T-helper 2 cell treated with Interferon-gamma antibody and Interleukin-4, amounts not matched to agents 100 ng/mL and 5 ng/mL, for 36 hours (primary cell): ENCODE measurements around the gene PDK1. TPM values are rescaled to one million over a fixed set of nuclear protein-coding genes. Genes with fewer than 3 reads are reported as not detected.
"Not testable (repeated sequence)": the region's sequence is repeated elsewhere in the genome, so short reads cannot be mapped to it uniquely, and the experiment has no call there.

ENCODE experiments used
- intact Hi-C: fragments of 100-400 bp; cut with micrococcal nuclease; formaldehyde crosslinking; loops from one replicate; pipeline ENCODE4 v1.15.1; 2023
- total RNA-seq: library from RNA; stranded (reverse); gene quantifications from 2 replicates; pipeline ENCODE4 v1.2.3, GENCODE V29; 2022

The PDK1 gene
- total RNA-seq, 1 donor from 2014 or later = 25.5 TPM

DNA sequence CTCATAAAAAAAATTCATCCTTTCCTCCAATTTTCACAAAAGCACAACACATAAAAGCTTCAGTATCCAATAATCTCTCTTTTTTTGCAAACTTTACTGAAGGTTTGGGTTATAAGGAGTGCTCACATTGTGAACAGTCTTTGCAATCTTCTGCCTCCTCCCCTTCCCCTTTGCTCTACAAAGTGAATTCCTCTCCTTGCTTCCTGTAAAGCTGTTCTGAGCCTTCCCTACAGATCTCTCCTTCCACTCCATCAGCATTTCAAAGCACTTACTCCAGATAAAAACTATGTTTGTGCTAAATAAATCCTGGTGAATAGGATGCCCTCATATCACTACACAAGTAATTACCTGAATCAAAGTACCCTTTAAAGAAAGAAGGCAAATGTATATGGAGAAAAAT is 4.6 kb upstream of the PDK1 start:
- intact Hi-C loops = loop anchor here (10.0 kb wide), 3 partner anchors 456 to 1934 kb away; partner anchors contain the start of genes GPR155 and METAP1D

DNA sequence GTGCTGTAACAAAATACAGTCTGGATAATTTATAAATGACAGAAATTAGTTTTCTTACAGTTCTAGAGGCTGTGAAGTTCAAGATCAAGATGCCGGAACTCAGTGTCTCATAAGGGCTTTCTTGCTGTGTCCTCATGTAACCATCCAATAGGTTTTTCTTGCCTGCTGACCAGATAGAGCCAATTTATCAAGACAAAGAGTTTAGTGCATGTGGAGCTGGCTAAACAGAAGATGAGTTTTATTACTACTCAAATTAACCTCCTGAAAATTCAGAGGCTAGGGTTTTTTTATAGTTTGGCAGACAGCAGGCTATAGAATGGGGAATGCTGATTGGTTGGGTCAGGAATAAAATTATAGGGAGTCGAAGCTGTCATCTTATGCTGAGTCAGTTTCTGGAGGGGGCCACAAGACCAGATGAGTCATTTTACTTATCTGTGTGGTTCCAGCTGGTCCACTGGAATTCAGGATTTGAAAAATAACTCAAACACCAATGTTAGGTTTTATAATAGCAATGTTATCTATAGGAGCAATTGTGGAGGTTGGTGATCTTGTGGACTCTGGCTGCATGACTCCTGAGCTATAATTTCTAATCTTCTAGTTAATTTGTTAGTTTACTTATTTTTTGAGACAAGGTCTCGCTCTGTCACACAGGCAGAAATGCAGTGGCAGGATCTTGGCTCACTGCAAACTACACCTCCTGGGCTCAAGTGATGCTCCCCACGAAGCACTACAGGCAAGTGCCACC is 3.2 kb upstream of the PDK1 start:
- intact Hi-C loops = loop anchor here (10.0 kb wide), 3 partner anchors 458 to 1932 kb away; partner anchors contain the start of genes GPR155 and METAP1D

DNA sequence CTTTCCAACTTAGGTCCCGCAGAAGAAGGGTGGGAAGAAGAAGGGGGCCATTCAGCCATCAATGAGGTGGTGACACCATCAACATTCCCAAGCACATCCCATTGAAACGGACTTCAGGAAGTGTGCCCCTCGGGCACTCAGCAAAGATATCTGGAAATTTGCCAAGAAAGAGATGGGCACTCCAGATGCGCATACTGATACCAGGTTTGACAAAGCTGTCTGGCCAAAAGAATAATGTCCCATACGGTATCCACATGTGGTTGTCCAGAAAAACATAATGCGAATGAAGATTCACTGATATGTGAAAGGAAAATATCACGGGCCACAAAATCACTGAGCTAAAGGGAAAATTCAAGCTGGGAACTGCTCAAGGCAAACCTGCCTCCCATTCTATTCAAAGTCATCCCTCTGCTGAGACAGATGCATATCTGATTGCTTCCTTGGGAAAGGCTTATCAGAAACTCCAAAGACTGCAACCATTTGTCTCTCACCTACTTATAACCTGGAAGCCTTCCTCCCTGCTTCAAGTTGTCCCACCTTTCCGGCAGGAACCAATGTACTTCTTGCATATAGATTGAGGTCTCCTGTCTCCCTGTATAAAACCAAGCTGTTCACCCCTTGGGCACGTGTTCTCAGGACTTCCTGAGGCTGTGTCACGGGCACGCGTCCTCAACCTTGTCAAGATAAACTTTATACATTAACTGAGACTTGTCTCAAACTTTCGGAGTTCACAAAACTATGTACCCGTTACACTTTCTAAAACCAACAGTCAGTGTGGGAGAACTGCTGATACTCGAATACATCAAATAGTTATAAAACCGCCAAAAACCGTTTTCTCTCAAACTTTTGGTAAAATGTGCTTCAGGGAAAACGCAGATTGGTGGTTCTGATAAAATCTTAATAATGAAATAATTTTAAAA is 1.3 kb upstream of the PDK1 start:
- intact Hi-C loops = loop anchor here (2.0 to 10.0 kb wide), 11 partner anchors 57 to 1930 kb away; partner anchors contain the start of genes DYNC1I2, ERICH2, GORASP2 and GPR155

DNA sequence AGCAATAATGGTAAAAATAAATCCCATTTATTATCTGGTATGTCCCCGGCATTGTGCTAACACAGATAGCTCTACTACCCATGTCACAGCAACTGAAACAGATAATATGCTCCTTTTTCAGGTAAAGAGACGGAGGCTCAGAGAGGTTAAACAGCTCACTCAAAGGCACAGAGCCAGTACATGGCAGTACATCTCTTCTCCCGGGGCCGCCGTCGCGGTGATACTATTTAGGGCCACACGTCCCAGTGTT is 693 bp upstream of the PDK1 start:
- intact Hi-C loops = loop anchor here (2.0 to 10.0 kb wide), 11 partner anchors 58 to 1930 kb away; partner anchors contain the start of genes DYNC1I2, ERICH2, GORASP2 and GPR155

DNA sequence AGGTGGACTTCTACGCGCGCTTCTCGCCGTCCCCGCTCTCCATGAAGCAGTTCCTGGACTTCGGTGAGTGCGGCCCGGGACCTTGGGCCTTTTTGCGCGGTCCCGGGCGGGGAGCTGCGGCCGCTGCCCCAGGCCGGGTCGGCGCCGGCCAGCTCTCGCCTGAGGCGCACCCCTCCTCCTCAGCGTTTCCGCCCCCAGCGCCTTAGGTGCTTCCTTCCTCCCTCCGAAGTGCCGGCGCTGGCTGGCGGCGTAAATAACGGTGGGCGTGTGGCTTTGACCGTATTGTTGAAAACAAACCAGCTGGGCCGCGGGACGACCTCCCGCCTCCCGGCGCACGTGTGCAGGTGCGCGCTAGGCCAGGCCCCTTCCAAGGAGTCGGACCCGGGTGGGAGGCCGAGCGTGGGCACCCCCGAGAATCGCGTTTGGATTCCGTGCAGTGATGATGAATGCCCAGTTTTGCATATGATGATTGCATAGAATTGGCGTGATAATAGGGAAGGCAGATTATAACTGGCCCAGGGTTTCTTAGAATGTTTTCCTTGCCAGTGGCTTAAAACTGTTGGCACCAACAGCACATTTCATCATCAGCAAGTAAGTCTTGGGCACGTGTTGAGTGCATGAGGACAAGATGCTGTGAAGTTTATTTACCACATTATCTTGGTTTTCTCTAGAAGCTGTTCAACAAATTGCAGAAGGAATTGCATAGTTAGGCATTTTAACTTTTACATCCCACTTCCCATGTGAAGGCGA is 569 bp downstream of the PDK1 start:
- intact Hi-C loops = loop anchor here (1.0 to 10.0 kb wide), 11 partner anchors 59 to 1928 kb away; partner anchors contain the start of genes DYNC1I2, ERICH2, GORASP2 and GPR155

DNA sequence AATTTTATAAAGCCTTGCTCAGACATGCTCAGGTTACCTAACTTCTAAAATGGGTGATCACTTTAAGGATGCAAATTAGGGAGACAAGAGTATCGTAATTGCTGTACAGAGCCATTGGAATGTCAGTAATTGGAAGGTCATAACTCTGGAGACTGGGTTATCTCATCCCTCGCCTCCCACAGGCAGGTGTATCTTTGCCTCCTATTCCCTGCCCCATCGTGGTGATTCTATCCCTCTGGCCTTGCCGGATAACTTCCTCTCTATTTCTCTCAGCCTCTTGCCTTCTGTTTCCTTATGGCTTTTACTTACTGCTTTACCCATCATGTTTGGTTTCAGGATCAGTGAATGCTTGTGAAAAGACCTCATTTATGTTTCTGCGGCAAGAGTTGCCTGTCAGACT is 2.5 kb downstream of the PDK1 start:
- intact Hi-C loops = loop anchor here (5.0 to 10.0 kb wide), 10 partner anchors 61 to 1926 kb away; partner anchors contain the start of genes DYNC1I2, ERICH2, GORASP2 and GPR155

DNA sequence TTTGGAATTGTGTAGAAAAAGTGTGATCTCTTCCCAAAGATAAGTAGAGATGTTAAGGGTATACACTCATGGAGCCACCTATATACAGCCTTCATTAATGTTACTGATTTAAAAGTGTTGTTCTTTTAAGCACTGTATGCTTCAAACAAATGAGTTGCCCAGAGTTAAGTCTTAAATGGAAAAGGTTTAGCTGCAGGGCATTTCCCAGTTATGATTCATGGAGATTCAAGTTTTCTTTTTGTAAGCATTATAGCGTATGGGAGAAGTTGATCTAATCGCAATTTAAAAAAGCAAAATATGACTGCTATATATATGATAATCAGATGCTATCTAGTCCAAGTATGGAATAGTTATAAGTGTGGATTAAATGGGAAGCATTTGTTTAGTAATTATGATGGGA is 4.8 kb downstream of the PDK1 start:
- intact Hi-C loops = no loop called here

DNA sequence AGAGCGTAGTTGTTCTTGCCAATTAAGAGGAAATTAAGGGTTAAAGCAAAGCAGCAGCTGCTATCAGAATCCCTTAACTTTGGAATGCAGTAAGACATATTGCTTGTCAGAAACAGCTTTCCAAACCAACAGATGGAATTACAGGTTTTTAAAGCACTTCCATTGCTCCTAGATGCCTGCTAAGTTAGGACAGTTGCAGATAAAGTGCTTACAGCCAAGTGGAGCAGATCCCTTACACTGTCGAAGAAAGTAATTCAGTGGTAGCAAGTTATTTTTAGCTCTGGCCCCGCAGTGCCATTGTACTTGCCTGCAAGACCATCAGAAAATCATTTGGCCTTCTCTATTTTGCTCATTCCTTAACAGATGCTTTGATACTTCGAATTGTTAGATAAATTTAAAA is 5.4 kb downstream of the PDK1 start:
- intact Hi-C loops = no loop called here

DNA sequence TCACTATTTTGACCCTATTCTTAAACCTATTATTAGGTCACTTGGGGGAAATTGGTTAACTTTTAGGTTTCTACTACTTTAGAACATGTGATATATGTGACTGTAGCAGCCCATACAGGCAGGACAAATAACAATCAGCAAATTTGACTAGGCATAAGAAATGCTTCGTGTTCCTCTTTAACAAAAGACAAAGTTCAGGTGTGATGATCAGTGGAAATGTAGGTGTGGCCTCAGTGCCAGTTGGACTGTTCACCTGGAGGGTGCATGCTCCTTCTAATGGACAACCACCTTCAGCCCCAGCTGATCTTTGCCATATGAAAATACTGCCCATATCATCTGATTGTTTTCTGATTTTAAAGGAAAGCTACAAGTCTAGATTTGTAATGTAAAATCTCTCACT is 6.4 kb downstream of the PDK1 start:
- intact Hi-C loops = no loop called here

DNA sequence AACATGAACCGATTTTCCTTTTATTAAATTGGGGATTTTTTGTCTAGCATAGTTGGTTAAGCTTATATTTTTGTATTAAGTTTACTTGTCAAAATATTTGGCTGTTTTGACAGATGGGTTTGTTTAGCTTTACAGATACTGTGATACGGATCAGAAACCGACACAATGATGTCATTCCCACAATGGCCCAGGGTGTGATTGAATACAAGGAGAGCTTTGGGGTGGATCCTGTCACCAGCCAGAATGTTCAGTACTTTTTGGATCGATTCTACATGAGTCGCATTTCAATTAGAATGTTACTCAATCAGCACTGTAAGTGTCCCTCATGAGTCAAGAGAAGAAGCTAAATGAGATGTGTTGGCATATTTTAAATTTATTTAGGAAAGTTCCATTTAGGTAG is 8.5 kb downstream of the PDK1 start:
- intact Hi-C loops = no loop called here

DNA sequence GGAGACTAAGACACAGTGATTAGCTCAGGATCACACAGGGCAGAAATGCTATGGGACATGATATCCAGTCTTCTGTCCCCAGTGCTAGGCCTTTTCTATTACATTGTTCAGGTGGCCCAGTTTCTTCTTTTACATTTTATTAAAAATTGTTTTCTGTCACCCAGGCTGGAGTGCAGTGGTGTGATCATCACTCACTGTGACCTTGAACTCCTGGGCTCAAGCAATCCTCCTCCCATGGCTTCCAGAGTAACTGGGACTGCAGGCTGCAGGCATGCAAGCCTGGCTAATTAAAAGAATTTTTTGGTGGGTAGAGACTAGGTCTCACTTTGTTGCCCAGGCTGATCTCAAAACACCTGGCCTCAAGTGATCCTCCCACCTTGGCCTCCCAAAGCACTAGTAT is 15.4 kb downstream of the PDK1 start:
- intact Hi-C loops = no loop called here

DNA sequence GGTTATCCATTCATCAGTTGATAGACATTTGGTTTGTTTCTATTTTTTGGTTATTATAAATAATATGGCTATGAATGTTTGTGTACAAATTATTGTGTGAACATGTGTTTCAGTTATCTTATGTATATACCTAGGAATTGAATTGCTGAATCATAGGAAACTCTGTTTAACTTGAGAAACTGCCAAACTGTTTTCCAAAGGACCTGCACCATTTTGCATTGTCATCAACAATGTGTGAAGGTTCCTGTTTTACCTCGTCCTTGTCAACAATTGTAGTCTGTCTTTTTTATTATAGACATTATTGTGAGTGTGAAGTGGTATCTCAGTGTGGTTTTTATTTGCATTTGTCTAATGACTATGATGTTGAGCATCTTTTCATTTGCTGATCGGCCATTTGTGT is 17.1 kb downstream of the PDK1 start:
- intact Hi-C loops = no loop called here

DNA sequence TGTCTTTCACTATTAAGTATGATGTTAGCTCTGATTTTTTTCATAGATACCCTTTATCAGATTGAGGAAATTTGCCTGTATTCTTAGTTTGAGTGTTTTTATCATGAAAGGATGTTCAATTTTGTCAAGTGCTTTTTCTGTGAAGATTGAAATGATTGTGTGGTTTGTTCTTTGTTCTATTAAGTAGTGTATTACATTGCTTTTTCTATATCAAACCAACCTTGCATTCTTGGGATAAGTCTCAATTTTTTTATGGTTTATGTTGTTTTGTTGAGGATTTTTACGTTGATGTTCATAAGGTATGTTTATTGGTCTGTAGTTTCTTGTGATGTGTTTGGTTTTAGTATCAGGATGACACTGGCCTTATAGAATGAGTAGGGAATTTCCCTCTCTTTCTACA is 19.1 kb downstream of the PDK1 start:
- intact Hi-C loops = no loop called here

DNA sequence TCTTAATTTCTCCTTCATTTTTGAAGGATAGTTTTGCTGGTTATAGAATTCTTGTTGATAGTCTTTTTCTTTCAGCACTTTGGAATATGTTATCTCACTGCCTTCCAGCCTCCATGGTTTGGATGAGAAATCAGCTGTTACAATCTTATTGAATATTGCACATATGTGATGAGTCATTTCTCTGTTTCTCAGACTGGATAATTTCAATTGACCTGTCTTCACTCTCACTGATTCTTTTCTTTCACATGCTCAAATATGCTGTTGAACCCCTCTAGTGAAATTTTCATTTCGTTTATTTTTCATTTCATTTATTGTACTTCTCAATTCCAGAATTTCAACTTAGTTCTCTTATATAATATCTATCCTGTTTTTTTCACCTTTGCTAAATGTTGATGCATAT is 22.2 kb downstream of the PDK1 start:
- intact Hi-C loops = no loop called here

DNA sequence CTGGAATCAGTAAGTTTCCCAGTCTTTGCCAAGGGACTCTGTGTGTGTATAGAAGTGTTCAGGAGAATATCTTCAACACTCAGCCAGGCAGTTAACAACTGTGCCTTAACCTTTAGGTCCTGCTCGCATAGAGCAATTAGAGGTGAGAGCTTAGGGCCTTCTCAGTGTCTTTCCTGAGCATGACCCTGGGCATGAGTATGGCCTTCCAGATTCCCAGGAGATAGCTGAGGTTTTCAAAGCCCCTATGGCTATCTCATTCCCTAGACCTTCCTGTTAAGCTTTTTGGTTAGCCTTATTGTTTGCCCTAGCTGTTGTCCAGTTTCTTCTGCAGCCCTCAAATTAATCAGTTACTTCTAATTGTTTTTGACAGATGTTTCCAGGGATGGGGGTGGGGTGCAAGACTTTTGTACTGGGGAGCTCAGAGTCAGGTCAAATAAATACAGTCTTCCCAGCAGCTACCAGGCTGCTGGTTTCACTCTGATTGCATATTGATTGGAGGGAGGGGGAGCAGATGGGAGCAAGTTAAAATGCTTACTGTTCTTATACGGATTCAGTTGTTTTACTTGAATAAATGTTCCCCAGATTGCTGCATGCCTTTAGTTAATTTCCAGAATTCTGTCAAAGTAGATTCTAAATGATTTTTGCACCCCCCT is 23.1 kb downstream of the PDK1 start:
- intact Hi-C loops = no loop called here

DNA sequence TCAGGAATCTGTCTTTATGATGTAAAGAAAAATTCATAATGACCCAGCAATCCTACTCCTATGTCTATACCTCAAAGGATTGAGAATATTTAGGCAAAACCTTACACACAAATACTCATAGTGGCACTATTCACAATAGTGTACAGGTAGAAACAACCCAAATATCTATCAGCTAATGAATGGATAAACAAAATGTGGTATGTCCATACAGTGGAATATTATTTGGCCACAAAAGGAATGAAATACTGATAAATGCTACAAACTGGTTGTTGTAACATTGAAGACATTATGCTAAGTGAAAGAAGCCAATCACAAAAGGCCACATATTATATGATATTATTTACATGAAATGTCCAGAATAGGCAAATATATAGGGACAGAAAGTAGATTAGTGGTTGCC is 24.7 kb downstream of the PDK1 start:
- intact Hi-C loops = no loop called here

DNA sequence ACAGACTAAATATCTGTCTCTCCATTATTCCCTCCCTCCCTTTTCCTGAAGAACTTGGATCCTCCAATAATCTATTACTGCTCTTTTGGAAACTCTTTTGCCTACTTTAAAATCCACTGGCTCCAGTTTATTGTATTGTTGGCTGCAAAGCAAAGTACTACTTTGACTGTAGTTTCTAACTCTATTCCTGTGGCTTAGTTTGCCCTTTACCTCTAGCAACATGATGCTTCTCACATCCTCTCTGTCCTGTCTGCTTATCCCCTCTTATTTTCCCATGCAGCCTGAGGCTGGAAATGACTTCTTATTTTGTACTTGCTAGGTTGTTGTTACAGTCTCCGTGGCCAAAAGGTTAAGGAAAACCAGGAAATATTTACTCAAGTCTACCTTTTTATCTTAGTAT is 26.8 kb downstream of the PDK1 start:
- intact Hi-C loops = no loop called here

DNA sequence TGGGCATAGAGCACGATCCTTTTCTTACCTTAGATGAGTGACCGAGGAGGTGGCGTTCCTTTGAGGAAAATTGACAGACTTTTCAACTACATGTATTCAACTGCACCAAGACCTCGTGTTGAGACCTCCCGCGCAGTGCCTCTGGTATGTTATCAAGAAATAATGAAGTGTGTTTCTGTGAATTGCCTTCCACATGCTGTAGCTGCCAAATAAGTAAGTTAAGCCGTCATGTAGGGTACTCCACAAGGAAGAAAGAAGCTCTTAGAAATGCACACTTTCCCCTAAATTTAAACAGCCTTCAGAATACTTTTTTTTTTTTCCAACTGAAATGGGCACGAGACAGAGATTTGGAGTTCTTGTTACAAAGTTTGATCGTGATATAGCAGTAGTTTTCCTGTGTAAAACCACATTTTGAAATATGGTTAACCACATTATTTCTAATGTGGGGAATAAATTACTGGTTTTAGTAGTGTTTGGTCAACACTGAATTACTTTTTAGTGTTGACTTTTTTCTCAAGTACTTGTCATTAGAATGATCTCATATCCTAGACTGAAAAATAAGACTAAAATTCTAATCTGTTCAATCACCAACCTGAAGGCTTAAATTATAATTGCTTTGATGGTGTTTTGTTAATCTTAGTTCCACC is 30.5 kb downstream of the PDK1 start:
- intact Hi-C loops = no loop called here

DNA sequence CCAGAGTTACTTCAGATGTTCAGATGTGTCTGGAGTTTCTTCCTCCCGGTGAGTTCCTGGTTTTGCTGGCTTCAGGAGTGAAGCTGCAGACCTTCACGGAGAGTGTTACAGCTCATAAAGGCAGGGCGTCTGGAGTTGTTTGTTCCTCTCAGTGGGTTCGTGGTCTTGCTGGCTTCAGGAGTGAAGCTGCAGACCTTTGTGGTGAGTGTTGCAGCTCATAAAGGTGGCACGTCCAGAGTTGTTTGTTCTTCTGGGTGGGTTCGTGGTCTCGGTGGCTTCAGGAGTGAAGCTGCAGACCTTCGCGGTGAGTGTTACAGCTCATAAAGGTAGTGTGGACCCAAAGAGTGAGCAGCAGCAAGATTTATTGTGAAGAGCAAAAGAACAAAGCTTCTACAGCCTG is 31.3 kb downstream of the PDK1 start:
- intact Hi-C loops = not testable (repeated sequence)

DNA sequence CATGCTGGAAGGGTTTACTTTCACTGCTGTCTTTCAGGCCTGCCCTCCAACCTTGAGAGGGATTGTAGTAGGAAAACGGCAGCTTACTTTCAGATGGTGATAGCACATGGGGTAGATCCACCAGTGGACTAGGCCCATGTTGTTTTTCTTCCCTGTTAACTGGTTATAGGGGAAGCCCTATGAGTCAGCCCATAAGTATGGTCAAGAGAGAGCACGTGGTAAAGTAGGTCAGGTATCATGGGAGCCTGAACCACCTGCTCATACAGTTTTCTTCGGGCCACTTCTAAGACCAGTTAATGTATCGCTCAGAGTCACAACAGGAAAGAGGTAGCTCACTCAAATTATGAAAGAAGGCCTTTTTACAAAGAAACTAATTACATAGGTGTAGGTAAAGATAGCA is 33.0 kb downstream of the PDK1 start:
- intact Hi-C loops = no loop called here

DNA sequence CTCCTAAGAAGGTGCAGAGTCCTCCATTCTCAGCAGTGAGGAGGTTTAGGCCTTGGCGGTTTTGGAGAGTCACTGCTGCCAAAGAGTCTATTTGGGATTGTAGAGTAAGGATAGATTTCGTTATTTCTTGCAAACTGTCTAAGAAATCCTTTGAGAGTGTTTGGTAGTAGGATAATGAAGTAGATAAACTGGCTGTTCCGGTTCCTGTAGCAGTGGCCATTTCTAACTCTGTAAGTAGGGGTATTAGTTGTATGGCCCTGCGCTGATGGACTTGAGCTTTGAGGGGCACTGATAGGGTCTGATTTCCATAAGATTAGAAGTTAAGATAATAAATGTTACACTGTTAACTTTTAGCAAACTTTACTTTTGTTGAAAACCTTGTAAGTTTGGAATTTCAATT is 35.5 kb downstream of the PDK1 start:
- intact Hi-C loops = not testable (repeated sequence)
